HG03039 (cell line): ENCODE measurements around the gene RIN2.

ENCODE experiments used
- ATAC-seq: cut with Tn5 transposase; IDR thresholded peaks from one replicate; pipeline ENCODE4 v1.9.1; 2021; ENCODE audit warnings: mild to moderate bottlenecking, moderate library complexity; ENCODE audit not compliant: unreplicated experiment

The RIN2 gene

DNA sequence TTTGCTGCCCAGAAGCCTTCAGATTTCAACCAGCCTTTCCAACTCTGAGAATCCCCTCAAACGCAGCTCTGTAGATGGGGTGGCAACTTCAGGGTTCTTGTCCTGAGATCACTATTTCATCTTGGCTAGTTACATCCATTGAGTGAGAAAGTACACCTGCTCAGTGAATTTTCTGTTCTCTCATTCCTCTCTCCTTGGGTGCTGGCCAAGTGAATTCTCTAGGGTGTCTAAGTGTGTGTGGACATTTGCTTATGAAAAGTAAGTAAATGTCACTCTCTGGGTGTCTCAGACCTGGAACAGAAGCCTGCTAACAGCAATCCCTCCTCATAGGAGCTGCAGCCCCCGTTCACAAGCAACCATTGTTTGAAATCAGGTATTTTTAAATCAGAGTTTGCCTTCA is 3.8 kb downstream of the RIN2 start:
- no peak for ATAC-seq

DNA sequence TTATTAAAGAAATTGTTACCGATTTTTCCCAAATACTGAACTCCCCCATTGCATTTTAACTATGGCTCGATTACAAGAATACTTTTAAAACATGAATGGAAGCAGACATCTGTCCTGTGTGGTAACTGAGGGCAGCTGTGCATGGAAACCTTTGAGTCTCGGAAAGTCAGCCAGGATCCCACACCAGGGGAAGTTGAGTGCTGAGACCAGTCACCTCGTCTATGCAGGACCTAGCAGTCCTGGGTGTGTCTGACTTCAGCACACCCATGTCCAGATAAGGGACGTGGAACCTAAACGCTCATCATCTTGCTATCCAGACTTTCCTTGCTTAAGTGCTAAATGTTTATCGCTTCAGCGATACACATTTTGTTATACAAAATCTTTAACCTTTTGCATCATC is 6.1 kb downstream of the RIN2 start:
- ATAC-seq: no peak

DNA sequence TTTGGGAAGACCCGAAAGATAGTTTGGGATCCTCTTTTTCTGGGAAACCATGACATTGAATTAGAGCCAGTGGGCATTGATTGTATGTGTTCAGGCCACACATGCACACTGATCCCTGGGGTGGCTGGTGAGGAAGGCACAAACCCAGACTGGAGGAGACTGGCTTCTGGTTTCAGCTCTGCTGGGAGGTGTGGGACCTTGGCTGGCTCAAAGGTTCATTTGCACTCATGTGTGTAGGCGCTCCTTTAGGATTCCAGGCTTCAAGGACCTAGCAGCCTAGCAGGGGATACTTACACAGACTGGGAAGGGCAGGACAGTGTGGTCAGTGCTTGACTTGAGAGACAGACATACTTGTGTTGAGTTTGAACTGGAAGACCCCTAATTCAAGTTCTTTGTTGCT is 7.2 kb downstream of the RIN2 start:
- no peak for ATAC-seq

DNA sequence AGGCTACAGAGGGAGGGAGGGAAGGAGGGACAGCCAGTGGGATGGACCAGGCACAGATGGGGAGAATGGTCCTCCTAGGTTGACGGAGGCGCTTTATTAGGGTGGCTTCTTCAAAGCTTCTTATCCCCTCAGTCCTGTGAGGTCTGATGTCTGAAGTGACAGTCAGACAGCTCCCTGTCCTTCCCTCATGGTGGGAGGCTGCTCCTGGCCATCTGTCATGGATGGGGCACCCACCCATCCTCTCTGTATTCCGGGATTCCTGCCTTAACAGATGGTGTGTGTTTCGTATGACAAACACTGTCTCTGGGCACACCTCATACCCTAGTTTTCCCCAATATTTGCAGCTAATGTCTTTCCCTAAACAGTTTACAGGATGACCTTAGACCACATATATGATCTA is 7.9 kb downstream of the RIN2 start:
- no peak for ATAC-seq

DNA sequence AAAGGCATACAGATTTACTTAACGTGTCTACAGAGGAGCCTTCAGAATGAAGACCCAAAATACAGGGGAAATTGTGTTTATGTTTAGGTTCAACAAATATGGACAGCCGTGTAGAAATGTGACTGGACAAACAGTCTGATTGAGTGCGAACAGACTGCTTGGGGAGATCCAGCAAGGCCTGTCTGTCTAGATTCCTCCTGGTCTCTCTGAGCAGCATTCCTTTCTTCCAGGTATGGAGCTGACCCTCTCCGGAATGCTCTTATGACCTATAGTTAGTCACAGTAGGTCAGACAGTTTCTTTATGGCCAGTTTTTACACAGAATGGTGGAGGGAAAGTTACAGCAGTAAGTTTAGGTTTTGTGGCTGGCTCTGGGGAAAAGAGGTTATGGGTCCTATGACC is 9.0 kb downstream of the RIN2 start:
- ATAC-seq: no peak

DNA sequence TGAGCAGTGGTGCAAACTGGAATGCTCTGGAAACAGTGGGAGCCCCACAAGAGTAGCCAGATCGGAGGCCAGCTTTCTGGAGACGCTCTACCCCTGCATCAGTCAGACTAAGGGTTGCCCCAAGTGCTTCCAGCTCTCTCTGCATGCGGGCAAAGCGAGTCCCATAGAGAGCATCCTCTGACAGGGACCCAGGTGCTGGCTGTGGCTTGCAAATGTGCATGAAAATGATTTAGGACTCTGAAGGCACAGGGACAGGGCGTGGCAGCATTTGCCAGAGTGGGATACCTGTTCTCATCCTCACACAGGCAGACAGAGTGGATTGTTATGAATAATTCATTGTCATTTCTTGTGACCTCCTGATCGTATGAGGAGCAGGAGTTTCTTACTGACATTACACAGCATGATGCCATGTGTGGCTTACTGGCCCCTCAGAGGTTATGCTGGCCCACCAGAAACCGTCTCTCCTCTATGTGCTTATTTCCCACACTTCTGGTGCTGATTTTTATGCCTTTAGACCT is 10.3 kb downstream of the RIN2 start:
- no peak for ATAC-seq

DNA sequence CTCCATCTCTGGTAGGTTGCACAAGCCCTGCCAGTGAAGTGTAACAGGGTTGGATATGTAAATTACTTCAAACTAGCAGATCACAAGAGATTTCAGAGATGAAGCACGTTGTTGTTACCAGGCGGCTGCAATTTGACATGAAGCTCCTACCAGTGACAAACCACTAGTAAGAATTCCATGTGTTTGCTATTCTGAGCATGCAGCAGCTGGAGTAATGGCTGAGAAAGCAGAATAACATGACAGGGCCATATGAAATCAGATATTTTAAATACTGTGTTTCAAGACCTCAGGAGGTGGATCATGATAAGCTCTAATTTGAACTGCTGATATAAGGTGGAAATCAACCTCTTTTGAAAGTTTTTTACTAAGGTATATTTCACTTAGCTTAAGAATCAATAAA is 11.4 kb downstream of the RIN2 start:
- ATAC-seq: no peak

DNA sequence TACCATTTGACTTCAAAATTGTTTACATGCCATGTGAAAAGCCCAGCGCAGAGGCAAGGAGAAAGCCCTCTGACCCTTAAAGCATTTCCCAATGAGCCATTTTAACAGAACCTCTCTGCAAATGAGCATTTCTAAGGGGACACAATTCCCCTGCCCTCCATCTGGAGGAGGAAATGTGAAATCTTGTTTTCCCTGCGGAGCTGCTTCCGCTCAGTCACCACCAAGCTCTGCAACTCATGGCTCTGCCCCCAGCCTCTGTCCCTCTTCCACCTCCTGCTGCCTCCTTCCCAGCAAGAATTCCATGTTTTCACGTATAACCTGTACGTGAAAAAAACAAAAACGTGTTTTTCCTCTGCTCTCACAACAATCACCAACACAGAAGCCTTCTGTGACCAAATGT is 12.3 kb downstream of the RIN2 start:
- ATAC-seq: no peak

DNA sequence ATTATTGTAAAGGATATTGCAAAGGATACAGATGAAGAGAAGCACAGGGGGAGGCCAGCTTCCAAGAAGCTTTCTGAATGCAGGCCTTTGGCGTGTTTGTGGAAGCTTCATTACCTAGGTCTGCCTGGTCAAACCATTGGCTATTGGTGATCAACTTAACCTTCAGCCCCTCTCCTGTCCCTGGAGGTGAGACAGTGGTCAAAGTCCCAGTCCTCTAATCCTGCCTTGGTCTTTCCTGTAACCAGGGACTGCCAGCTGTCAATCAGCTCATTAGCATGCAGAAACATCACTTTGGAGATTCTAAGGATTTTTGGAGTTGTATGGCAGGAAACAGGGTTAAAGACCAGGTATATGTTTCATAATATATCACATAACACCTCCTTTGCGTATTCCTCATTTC is 13.0 kb downstream of the RIN2 start:
- ATAC-seq: no peak

DNA sequence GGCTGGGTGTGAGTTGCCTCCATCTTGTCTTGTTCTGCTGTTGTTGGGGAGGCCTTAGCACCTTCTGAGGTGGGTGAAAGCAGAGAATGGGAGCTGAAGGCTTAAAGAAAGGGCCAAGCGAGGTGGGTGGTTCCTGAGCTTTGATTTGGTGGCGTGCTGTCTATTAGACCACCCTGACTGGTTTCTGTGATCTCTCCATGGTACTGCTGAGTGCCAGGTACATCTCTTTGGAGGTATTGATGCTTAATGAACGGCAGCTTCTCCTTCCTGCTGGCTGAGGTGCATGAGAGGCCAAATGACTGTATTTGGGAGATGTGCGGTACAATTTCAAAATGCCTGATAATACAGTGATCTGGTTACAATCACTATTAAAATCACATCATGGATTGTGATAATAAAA is 15.4 kb downstream of the RIN2 start:
- no peak for ATAC-seq

DNA sequence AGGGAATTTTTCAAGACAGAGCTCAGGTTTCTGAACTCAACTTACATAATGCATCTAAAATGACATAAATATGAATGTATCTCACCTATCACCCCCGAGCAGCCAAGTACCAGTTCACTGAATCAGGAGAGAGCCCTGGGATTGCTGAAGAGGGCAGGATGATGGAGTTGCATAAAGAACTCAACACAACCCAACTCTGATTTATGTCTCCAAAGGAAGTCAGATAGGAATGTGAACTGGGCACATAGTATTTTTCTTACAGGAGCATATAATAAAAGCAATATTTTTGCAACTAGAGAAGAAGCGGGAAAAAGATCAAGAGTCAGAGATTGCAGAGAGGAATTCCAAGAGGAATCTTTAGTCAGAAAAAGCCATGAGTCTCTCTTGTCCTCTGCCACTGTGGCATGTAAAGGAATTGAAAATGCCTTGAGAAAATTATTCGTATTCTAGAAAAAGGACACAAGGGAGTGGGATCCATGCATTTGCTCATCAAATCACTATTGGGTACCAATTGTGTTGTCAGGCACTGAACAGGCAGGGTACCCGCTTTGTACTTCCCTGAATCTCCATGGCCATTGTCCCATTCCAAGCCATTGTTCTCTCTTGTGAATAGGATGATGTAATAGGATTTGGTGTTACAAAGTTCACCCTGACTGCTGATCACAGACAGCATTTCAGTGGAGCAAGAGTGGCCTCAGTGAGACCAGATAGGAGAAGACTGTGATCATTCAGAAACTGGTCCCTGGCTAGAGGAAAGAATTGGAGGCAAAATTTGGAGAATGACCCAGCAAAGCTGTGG is 16.3 kb downstream of the RIN2 start:
- ATAC-seq: no peak

DNA sequence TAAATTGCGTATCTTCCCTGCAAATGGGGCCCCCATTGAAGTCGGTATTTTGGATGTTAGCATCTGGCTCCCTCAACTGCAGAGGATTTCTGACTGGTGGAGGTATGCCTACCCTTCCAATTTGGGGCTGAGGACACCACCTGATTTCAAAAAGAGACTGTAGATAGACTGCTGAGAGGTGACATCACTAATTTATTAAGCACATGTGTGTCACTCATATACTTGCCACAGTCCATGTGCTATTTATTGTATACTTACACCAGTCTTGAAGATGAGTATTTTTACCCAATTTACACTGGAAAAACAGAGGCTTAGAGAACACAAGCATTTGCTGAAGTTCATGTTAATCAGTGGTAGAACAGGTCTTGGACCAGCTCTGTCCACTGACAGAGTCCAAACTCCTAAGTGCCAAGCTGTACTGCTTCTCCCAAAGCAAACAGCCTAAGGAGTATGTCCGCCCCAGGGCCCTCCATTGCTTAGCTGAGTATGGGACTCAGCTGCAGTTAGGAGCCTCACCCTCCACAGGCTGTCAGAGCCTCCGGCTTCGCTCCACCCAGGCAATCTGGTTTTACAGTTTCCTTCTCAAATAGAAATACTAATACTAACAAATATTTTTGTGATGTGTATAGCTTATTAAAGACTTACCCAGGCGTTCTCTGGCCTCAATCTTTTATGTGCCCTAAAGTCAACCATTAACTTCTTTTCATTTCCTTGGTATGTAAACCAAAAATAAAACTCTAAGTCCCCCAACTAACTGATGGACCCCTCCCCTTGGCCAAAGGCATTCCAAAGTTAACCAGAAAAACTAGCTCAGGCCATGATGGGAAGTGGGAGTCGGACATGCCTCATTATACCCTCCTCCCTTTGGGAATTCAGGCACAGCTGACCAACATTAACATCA is 17.5 kb downstream of the RIN2 start:
- ATAC-seq: no peak

DNA sequence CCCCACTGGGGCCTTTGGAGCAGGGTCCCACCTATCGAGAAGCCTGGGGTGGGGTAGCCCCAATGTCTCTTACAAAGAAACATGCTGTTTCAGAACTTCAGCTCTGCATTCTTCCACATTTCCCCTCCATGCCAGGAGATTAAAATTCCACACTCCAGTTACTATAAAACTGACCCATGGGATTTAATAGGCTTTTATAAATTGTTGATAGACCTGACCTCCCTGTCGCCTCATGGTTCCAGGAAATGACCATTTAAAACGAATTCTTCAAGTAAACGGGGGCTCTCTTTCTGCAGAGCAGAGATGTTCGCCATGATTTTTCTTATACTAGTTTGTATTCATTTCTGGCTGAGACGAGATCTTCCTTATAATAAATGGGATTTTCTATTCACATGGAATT is 19.3 kb downstream of the RIN2 start:
- no peak for ATAC-seq

DNA sequence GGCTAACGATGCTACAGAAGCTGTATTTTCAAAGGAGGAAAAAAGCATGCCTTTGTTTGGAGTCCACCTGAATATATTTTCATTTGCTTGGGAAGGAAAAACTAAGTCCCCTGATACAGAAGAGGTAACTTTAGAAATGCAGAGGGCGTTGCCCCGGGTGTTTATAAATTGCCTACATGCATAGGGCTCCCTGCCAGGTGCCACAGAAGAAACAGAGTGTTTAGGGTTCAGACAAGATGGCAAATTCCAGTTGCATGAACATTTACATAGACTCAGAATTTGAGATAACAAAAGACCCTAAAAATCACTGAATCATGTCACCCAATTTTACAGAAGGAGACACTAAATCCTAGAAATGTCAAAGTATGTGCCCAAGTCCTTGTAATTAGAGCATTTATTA is 19.9 kb downstream of the RIN2 start:
- ATAC-seq: no peak

DNA sequence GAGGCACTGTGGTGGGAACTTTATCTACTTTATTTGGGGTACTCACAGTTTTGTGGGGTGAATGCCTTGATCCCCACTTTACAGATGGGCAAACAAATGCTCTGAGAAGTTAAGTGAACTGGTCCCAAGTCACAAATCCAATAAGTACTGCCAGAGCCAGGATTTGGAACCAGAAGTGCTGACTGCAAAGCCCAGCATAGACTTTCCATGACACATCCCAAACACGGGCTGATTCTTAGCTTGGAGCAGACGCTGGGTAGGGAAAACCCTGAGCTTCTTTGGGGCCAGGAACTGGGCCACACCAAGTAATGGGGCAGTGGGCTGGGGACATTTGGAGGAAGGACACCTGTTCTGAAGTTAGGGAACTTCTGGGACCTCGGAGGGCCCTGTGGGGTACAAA is 20.3 kb downstream of the RIN2 start:
- no peak for ATAC-seq

DNA sequence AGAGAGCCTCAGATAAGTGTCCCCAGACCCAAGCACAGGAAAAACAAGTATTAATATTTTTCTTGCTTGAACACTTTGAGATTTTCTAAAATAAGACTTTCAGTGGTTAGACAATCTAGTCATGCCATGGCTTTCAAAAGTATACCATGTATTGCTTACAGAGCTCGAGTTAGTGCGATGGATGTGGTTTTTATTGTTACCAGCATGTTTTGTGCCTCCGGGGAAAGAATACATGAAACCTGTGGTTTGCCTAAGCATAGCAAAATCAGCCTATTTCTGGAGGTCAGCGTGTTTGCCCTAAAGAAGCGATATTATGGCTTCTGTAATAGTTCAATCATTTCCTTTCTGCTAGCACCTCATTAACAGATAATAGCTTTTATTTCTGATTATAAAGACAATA is 21.6 kb downstream of the RIN2 start:
- no peak for ATAC-seq

DNA sequence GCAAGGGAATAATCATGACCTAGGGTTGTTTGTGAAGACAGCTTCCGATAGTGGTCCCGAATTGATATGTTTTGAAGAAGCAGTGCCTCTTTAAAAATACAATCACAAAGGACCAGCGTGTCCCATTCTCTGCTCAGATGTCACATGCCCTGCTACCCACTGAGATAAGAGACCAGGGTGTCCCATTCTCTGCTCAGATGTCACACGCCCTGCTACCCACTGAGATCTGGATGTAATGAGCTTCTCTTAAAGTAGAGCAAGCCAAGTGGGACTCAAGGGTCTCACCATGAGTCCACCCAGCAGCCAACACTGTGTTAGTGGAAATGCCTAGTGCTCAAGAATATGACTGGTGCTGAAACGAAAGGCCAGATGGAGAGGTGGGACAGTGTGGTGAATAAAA is 22.2 kb downstream of the RIN2 start:
- no peak for ATAC-seq

DNA sequence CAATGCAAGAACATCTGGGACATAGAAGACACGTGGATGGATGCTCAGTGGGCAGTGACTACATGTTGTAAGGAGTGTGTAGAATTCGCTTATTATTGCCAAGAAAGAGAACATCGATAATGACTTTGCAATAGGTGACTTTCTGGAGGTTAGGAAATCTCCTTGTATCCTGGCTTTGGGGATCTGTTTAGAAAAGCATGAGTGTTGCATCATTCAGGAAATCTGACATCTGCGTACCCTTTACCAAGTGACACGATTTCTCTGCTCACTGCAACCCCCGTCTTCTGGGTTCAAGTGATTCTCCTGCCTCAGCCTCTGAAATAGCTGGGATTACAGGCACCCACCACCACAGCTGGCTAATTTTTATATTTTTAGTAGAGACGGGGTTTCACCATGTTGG is 23.2 kb downstream of the RIN2 start:
- ATAC-seq: no peak

DNA sequence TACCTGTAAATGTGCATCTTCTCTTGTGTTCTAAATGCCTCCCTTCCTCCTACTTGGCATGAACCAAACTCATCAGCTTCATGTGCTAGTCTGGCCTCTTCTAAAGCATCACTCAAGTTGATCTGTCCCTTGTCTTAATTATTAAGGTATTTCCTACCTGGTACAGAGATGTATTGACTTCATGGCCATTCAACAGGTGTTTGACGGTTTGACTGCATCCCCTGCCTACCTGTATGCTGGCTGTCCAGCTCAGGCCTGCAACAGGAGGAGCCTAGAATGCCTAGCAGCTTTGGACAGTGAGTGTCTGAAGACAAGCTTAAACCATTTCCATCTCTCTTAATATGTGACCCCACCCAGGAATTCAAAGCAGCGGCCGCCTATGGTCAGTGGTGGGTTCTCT is 24.6 kb downstream of the RIN2 start:
- no peak for ATAC-seq

DNA sequence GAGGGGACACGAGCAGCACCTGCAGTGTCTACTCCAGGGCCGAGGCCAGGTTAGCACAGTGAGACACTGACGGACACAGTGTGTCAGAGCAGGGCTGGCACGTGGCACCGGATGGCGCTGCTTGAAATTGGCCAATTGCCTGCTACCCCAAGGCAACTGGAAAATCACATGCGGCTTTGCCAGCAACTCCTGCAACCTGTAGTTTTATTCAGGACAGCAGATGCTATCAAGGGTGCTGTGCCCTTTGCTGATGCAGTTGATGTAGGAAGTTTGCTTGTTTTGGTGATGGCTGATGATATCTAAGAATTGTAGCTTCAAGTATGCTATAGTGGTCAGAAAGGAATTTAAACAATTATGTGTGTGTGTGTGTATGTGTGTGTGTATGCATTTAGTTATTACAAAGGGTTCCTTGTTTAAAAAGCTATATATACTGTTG is 25.9 kb downstream of the RIN2 start:
- ATAC-seq: no peak

DNA sequence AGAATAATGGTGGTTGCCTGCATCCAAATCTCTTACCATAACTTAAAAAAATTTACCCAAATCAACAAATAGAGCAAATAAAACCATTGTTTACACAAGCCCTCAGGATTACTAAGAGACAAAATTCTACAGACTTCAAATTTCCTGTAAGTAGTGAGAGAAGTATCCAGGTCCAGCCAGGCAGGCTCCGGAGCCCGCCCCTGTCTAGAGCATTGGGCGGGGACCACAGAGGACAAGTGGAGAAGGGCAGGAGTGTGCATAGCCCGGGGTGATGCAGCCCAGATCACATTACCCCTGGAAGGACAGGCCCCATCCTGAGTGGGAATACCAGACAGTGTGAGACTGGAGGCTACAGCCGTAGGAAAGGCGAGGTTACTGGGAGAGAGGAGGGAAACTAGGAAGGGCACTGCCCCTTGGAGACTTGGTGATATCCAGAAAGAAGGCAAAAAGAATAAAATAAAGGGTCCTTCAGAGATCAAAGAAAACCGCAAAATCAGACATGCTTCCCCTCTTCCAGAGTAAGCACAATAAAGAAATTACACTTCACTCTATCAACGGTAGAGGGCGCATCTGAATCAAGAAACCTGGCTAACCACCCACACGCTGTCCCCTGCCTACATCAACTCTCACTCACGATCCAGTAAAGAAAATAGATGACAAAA is 26.6 kb downstream of the RIN2 start:
- ATAC-seq: no peak
